ENCODE data around the gene FSTL4.

- no peak for TF ChIP-seq EZH2 (IDR thresholded peaks at IDR 0.05; ENCODE audit: borderline replicate concordance, insufficient read depth, low read depth, low read length, poor library complexity, severe bottlenecking)
- TF ChIP-seq CTCF (IDR thresholded peaks at IDR 0.05), result no peak
Observed at GRCh38 chr5:133499895-133500294, 112.4 kb downstream of the FSTL4 start.

Data from B cell (primary cell).